Smooth muscle cell (in vitro differentiated cells): ENCODE data around the gene PDHA2. TPM values are rescaled to one million over a fixed set of nuclear protein-coding genes. Genes with fewer than 3 reads are reported as not detected.

Experiments
- DNase-seq: peaks from one replicate; lab custom pipeline; 2025; ENCODE audit not compliant: unreplicated experiment; lab: John Stamatoyannopoulos, UW
- H2AFZ ChIP-seq: fragments of 200-600 bp; sonication (generic); 2 replicates; pipeline ENCODE4 v1.6.0; 2016; ENCODE audit warnings: antibody characterized with exemption, low read depth, mild to moderate bottlenecking
- H3F3A ChIP-seq: fragments of 200-600 bp; sonication (generic); 2 replicates; pipeline ENCODE4 v1.6.0; 2017; ENCODE audit warnings: antibody characterized with exemption, low read depth
- H3K27ac ChIP-seq: fragments of 200-600 bp; sonication (generic); 2 replicates; pipeline ENCODE4 v1.5.1; 2016; ENCODE audit warnings: low read depth, mild to moderate bottlenecking
- H3K27me3 ChIP-seq: fragments of 200-600 bp; sonication (generic); 2 replicates; pipeline ENCODE4 v1.6.1; 2016; ENCODE audit warnings: low read depth, mild to moderate bottlenecking
- H3K36me3 ChIP-seq: fragments of 200-600 bp; sonication (generic); 2 replicates; pipeline ENCODE4 v1.5.1; 2016; ENCODE audit warnings: low read depth
- H3K4me1 ChIP-seq: fragments of 200-600 bp; sonication (generic); 2 replicates; pipeline ENCODE4 v1.5.1; 2016; ENCODE audit warnings: low read depth
- H3K4me2 ChIP-seq: fragments of 200-600 bp; sonication (generic); 2 replicates; pipeline ENCODE4 v1.6.0; 2016; ENCODE audit warnings: mild to moderate bottlenecking
- H3K4me3 ChIP-seq: fragments of 200-600 bp; sonication (generic); 2 replicates; pipeline ENCODE4 v1.5.1; 2016; ENCODE audit warnings: mild to moderate bottlenecking
- H3K79me2 ChIP-seq: fragments of 200-600 bp; sonication (generic); 2 replicates; pipeline ENCODE4 v1.6.0; 2016; ENCODE audit warnings: low read depth, mild to moderate bottlenecking
- H3K9ac ChIP-seq: fragments of 200-600 bp; sonication (generic); 2 replicates; pipeline ENCODE4 v1.6.0; 2016; ENCODE audit warnings: low read depth
- H3K9me3 ChIP-seq: fragments of 200-600 bp; sonication (generic); replicated peaks from 2 replicates; pipeline ENCODE4 v1.5.1; 2016; ENCODE audit warnings: low read depth
- H4K20me1 ChIP-seq: fragments of 200-600 bp; sonication (generic); 2 replicates; pipeline ENCODE4 v1.6.0; 2016; ENCODE audit warnings: low read depth
- CTCF ChIP-seq: fragments of 200-600 bp; sonication (generic); IDR thresholded peaks from 2 replicates; pipeline ENCODE4 v1.5.1; 2017; ENCODE audit warnings: borderline replicate concordance, mild to moderate bottlenecking, antibody characterized with exemption; ENCODE audit not compliant: insufficient read depth, poor library complexity, severe bottlenecking
- WGBS: methylation state at CpG from one replicate; pipeline ENCODE4 v1.1.7; 2016; ENCODE audit warnings: low lambda C conversion rate; 5-methylcytosine and 5-hydroxymethylcytosine counted together
- polyA plus RNA-seq: library from polyadenylated mRNA; unstranded; fragments of >200 nt; fragmentation: Nextera tagmentation; extraction: Ambion mirVana; gene quantifications from 2 replicates; pipeline ENCODE4 v1.2.1, GENCODE V29; 2016
- small RNA-seq: library from RNA; depleted of rRNA; stranded (forward); fragments of <200 nt; gene quantifications from one replicate; pipeline ENCODE3, GENCODE V24; 2014
- total RNA-seq: library from RNA; depleted of rRNA; stranded (reverse); fragments of >200 nt; gene quantifications from 2 replicates; pipeline ENCODE4 v1.2.3, GENCODE V29; 2014

The PDHA2 gene
- total and polyA plus RNA-seq, 2 experiments from 2014 or later: not detected

DNA sequence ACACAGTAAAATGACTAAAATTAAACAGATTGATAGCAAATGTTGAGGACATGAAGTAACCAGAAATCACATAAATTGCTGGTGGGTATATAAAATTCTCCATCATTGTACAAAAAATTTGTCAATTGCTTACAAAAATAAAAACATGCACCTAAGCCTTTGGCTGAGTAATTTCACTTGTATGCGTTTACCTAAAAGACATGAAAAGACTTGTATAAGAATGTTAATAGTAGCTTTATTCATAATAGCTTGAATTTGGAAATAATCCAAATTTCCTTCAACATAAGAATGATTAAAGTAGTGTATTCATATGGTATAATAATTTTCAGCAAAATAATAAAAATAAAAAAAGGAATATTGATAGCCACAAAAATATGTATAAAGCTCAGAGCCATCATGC is 37.7 kb downstream of the PDHA2 start:
- no peaks in the 10 kb centered on the region for H3K4me1 ChIP-seq
- no peaks in the 10 kb centered on the region for H3K79me2 ChIP-seq
- H3K36me3 ChIP-seq: no peaks in the 10 kb centered on the region
- H2AFZ ChIP-seq: no peak overlapping the region
- H3K4me3 ChIP-seq: no peak overlapping the region
- no peak for DNase-seq
- H3K27ac ChIP-seq: no peak overlapping the region
- H3K9me3 ChIP-seq: no peaks in the 10 kb centered on the region
- 86% methylated on average over 1 of the region's 1 CpG for WGBS
- H3K4me2 ChIP-seq: no peak overlapping the region
- no peak overlapping the region for H3K9ac ChIP-seq
- H3F3A ChIP-seq: no peaks in the 10 kb centered on the region
- no peaks in the 10 kb centered on the region for H3K27me3 ChIP-seq
- no peaks in the 10 kb centered on the region for H4K20me1 ChIP-seq
- no peak for TF ChIP-seq CTCF

- no peaks in the 10 kb centered on the region for H4K20me1 ChIP-seq
- no peak overlapping the region for H3K9ac ChIP-seq
- H3K27ac ChIP-seq: no peak overlapping the region
- H3K9me3 ChIP-seq: no peaks in the 10 kb centered on the region
- DNase-seq: no peak
- no peak overlapping the region for H3K4me2 ChIP-seq
- WGBS: 87% methylated on average over 3 of the region's 3 CpGs
- H3K4me1 ChIP-seq: no peaks in the 10 kb centered on the region
- no peaks in the 10 kb centered on the region for H3K36me3 ChIP-seq
- H3K27me3 ChIP-seq: no peaks in the 10 kb centered on the region
- H3K4me3 ChIP-seq: no peak overlapping the region
- H3F3A ChIP-seq: no peaks in the 10 kb centered on the region
- TF ChIP-seq CTCF: no peak
- no peaks in the 10 kb centered on the region for H3K79me2 ChIP-seq
- no peak overlapping the region for H2AFZ ChIP-seq
These were observed 47.7 kb downstream of the PDHA2 start for GRCh38 chr4:95887551-95887950.

DNA sequence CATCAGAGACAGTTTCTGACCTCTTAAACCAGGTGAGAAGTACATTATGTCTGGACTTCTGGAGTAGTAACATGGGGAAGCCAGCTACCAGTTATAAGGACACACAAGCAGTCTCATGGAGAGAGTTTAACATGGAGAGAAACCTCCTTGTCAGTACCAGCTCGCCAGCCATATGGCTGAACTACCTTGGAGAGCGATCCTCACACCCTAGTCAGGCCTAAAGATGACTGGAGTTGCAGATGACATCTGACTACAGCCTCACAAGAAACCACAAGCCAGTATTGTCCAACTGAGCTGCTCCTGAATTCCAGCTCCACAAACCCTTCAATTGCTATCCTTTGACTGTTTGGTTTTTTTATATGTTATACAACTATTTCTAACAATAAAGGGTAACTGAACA is 49.8 kb downstream of the PDHA2 start:
- no peak for TF ChIP-seq CTCF
- no peak overlapping the region for H2AFZ ChIP-seq
- no peaks in the 10 kb centered on the region for H3K79me2 ChIP-seq
- no peak overlapping the region for H3K27ac ChIP-seq
- no peaks in the 10 kb centered on the region for H3K27me3 ChIP-seq
- H3K36me3 ChIP-seq: no peaks in the 10 kb centered on the region
- H3K4me3 ChIP-seq: no peak overlapping the region
- H3K9ac ChIP-seq: no peak overlapping the region
- H4K20me1 ChIP-seq: no peaks in the 10 kb centered on the region
- no peak overlapping the region for H3K4me2 ChIP-seq
- WGBS: 79% methylated on average over 2 of the region's 2 CpGs
- H3F3A ChIP-seq: no peaks in the 10 kb centered on the region
- no peak for DNase-seq
- H3K9me3 ChIP-seq: no peaks in the 10 kb centered on the region
- H3K4me1 ChIP-seq: no peaks in the 10 kb centered on the region

Small RNA genes within 50 kb of the gene (small RNA-seq; reads per million reads assigned to genes)
- not detected for gene RNU6-1059P
